ENCODE results near the gene RC3H1. TPM values are rescaled to one million over a fixed set of nuclear protein-coding genes. Genes with fewer than 3 reads are reported as not detected.

Gene RC3H1
- total and polyA plus RNA-seq, 9 of the 15 experiments (the other 6 are each of a cell fraction or from before 2014, with no cell fraction given): 2.4 to 31.7 (median 12.4) TPM

DNA sequence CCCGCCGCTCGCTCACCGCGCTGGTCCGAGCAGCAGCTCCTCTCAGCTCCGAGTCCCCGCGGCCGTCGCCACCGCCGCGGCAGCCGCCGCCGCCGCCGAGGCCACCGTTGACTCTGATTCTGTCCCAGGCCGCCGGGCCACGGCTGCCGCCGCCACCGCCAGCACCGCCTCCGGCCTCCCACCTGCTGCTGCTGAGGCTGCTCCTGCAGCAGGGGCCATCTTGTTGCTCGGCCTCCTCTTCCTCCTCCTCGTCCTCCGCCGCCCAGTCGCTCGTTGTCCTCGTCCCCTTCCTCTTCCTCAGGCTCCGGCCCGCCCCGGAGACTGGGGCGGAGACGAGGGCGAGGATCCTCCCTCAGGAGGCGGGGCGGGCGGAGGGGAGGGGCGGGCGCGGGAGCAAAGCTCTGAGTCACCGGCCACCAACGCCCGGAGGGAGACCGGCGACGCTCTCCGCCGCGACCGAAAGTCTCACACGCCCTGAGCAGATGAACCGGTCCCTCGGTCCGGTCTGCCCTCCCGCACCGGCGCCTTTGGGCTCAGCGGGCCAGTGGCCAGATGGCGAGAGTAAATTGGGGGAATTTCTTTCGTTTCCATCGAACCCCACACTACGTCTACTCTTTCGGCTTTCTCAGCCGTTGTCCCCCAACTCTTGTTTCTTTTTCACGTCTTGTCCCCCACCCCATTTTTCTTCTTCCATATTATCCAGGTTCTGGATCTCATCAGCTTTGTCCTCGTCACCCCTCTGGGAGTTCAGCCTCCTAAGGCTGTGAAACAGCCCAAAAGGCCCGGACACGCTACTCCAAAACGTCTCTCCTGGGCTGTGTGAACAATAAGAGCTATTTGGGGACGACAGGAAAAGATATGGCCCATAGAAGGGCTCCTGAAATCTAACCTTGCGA lies at the start of gene RC3H1 (continued):
- TF ChIP-seq EWSR1 (IDR thresholded peaks at IDR 0.05; ENCODE audit: borderline replicate concordance, low read depth, partially characterized antibody) (no peak), MCM7 (IDR thresholded peaks at IDR 0.05) (no peak), ZNF512 (tag; IDR thresholded peaks at IDR 0.05) (0 out of 2 replicates have a peak, but pooled peaks have one; percentile 10), ZNF785 (CRISPR knock-in tag; IDR thresholded peaks at IDR 0.05) (no peak), GATA2 (CRISPR knock-in tag; IDR thresholded peaks at IDR 0.05) (no peak), KLF6 (CRISPR knock-in tag; IDR thresholded peaks at IDR 0.05; ENCODE audit: borderline replicate concordance) (no peak), ELF2 (CRISPR knock-in tag; IDR thresholded peaks at IDR 0.05) (0 out of 2 replicates have a peak, but pooled peaks have one; percentile 22), GTF2E2 (tag; IDR thresholded peaks at IDR 0.05) (no peak; the same call in 1 of the 2 replicates), HDAC1 (IDR thresholded peaks at IDR 0.05) (peak in 1 of 2 experiments; percentile 53; a peak in 1 of 4 replicates), SRSF9 (IDR thresholded peaks at IDR 0.05; ENCODE audit: borderline replicate concordance, low read depth, low read length) (no peak), CBFB (CRISPR knock-in tag; IDR thresholded peaks at IDR 0.05) (no peak), BCOR (IDR thresholded peaks at IDR 0.05) (peak; percentile 55), CREB5 (CRISPR knock-in tag; IDR thresholded peaks at IDR 0.05) (no peak), RUNX1 (IDR thresholded peaks at IDR 0.05; ENCODE audit: low read depth) (no peak)
- TF ChIP-seq, protein P1, sequence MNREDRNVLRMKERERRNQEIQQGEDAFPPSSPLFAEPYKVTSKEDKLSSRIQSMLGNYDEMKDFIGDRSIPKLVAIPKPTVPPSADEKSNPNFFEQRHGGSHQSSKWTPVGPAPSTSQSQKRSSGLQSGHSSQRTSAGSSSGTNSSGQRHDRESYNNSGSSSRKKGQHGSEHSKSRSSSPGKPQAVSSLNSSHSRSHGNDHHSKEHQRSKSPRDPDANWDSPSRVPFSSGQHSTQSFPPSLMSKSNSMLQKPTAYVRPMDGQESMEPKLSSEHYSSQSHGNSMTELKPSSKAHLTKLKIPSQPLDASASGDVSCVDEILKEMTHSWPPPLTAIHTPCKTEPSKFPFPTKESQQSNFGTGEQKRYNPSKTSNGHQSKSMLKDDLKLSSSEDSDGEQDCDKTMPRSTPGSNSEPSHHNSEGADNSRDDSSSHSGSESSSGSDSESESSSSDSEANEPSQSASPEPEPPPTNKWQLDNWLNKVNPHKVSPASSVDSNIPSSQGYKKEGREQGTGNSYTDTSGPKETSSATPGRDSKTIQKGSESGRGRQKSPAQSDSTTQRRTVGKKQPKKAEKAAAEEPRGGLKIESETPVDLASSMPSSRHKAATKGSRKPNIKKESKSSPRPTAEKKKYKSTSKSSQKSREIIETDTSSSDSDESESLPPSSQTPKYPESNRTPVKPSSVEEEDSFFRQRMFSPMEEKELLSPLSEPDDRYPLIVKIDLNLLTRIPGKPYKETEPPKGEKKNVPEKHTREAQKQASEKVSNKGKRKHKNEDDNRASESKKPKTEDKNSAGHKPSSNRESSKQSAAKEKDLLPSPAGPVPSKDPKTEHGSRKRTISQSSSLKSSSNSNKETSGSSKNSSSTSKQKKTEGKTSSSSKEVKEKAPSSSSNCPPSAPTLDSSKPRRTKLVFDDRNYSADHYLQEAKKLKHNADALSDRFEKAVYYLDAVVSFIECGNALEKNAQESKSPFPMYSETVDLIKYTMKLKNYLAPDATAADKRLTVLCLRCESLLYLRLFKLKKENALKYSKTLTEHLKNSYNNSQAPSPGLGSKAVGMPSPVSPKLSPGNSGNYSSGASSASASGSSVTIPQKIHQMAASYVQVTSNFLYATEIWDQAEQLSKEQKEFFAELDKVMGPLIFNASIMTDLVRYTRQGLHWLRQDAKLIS (CRISPR knock-in tag; IDR thresholded peaks at IDR 0.05): no peak; the same call in 1 of the 2 replicates
- TF ChIP-seq, protein P2, sequence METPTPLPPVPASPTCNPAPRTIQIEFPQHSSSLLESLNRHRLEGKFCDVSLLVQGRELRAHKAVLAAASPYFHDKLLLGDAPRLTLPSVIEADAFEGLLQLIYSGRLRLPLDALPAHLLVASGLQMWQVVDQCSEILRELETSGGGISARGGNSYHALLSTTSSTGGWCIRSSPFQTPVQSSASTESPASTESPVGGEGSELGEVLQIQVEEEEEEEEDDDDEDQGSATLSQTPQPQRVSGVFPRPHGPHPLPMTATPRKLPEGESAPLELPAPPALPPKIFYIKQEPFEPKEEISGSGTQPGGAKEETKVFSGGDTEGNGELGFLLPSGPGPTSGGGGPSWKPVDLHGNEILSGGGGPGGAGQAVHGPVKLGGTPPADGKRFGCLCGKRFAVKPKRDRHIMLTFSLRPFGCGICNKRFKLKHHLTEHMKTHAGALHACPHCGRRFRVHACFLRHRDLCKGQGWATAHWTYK (CRISPR knock-in tag; IDR thresholded peaks at IDR 0.05): no peak
- TF ChIP-seq, protein P3, sequence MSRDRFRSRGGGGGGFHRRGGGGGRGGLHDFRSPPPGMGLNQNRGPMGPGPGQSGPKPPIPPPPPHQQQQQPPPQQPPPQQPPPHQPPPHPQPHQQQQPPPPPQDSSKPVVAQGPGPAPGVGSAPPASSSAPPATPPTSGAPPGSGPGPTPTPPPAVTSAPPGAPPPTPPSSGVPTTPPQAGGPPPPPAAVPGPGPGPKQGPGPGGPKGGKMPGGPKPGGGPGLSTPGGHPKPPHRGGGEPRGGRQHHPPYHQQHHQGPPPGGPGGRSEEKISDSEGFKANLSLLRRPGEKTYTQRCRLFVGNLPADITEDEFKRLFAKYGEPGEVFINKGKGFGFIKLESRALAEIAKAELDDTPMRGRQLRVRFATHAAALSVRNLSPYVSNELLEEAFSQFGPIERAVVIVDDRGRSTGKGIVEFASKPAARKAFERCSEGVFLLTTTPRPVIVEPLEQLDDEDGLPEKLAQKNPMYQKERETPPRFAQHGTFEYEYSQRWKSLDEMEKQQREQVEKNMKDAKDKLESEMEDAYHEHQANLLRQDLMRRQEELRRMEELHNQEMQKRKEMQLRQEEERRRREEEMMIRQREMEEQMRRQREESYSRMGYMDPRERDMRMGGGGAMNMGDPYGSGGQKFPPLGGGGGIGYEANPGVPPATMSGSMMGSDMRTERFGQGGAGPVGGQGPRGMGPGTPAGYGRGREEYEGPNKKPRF (IDR thresholded peaks at IDR 0.05; ENCODE audit: low read depth, low read length): no peak

Data from K562 (cell line).